SJSA1 (cell line): ENCODE results near the gene PNMA5. TPM values are rescaled to one million over a fixed set of nuclear protein-coding genes. Genes with fewer than 3 reads are reported as not detected.
A peak's percentile ranks its signal among the peaks of the same experiment; 100 is the strongest.

ENCODE experiments used
- DNase-seq, 2 experiments: peaks; one replicate each; pipeline ENCODE4 v3.0.0-alpha.2; 2015 to 2020; ENCODE audit warnings: low spot score in 2 of 2, low read depth in 1 of 2
- H3K27ac ChIP-seq: fragments of 250-450 bp; sonication (Bioruptor Pico); 2 replicates; pipeline ENCODE4 v1.5.1; 2020; ENCODE audit warnings: mild to moderate bottlenecking, moderate library complexity
- H3K27me3 ChIP-seq: fragments of 250-450 bp; sonication (Bioruptor Pico); replicated peaks from 2 replicates; pipeline ENCODE4 v1.5.1; 2020; ENCODE audit warnings: mild to moderate bottlenecking, moderate library complexity
- H3K36me3 ChIP-seq: fragments of 250-450 bp; sonication (Bioruptor Pico); 2 replicates; pipeline ENCODE4 v1.5.1; 2020; ENCODE audit warnings: mild to moderate bottlenecking
- H3K4me1 ChIP-seq: fragments of 250-450 bp; sonication (Bioruptor Pico); replicated peaks from 2 replicates; pipeline ENCODE4 v1.6.1; 2021; ENCODE audit warnings: mild to moderate bottlenecking
- H3K4me3 ChIP-seq: fragments of 250-450 bp; sonication (Bioruptor Pico); 2 replicates; pipeline ENCODE4 v1.5.1; 2020; ENCODE audit warnings: mild to moderate bottlenecking
- H3K9me3 ChIP-seq: fragments of 250-450 bp; sonication (Bioruptor Pico); replicated peaks from 2 replicates; pipeline ENCODE4 v1.5.1; 2020; ENCODE audit warnings: mild to moderate bottlenecking
- total RNA-seq: library from RNA; depleted of rRNA; stranded (reverse); fragments of >200 nt; shearing (Covaris generic); gene quantifications from 2 replicates; pipeline ENCODE4 v1.2.3, GENCODE V29; 2014; rRNA removed

PNMA5 gene
- total RNA-seq, 1 experiment from 2014 or later, result 0.08 TPM

DNA sequence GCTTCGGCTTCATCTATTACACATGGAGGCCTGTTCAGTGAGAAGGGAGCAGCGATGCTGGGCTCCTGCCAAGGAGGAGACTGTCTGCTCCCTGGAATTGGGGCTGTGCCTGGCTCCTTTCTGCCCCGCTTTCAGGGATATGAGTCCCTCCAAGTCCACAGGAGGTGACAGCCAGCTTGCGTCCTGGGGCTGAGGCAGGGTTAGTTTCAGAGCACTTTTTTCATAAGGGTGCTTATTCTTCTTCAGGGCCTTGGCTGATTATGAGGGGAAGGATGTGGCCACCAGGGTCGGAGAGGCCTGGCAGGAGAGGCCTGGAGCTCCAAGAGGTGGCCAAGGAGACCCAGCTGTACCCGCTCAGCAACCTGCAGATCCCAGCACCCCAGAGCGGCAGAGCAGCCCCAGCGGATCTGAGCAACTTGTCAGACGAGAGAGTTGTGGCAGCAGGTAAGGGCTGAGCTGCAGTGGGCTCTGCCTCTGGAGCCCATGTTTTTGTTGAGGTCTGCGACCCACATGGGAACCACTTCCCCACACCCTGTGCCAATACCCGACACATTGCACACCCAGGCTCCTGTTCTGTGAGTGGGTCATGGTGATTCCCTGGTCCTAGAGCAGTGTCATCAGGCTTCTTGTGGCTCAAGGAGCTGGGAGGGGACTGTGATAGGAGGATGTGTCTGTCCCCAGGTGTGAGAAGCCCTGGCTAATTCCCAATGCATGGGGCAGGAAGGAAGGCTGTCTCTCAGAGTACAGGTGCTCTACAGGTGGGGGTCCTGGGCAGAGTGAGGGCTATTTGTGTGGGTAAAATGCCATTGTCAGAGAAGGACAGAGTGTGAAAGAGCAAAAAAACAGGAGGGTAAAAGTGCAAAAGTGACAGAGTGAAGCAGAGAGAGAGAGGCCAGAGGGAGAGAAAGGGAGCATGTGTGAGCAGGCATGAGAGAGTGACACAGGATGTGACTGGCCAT lies 48.6 kb downstream of the PNMA5 start:
- Histone ChIP-seq H3K27me3 (no peaks in the 10 kb centered on the region), H3K27ac (no peak overlapping the region), H3K4me1 (peaks cover 9% of the 10 kb centered on the region), H3K36me3 (no peaks in the 10 kb centered on the region), H3K4me3 (no peak overlapping the region), H3K9me3 (no peaks in the 10 kb centered on the region)
- no peak for DNase-seq

GRCh38 chrX:152943826-152944225 lies 50.1 kb downstream of the PNMA5 start:
- Histone ChIP-seq H3K4me1 (peaks cover 9% of the 10 kb centered on the region), H3K27ac (no peak overlapping the region), H3K9me3 (no peaks in the 10 kb centered on the region), H3K27me3 (no peaks in the 10 kb centered on the region), H3K4me3 (no peak overlapping the region), H3K36me3 (no peaks in the 10 kb centered on the region)
- no peak for DNase-seq

- Histone ChIP-seq H3K27ac (peak overlapping the region; percentile 57), H3K4me3 (peak overlapping the region; percentile 42), H3K4me1 (peaks cover 9% of the 10 kb centered on the region), H3K36me3 (no peaks in the 10 kb centered on the region), H3K27me3 (no peaks in the 10 kb centered on the region), H3K9me3 (no peaks in the 10 kb centered on the region)
- no peak for DNase-seq
Measured at GRCh38 chrX:152942077-152942442, 51.9 kb downstream of the PNMA5 start.

- Histone ChIP-seq H3K36me3 (no peaks in the 10 kb centered on the region), H3K27me3 (no peaks in the 10 kb centered on the region), H3K4me3 (peak overlapping the region; percentile 42), H3K4me1 (peaks cover 9% of the 10 kb centered on the region), H3K9me3 (no peaks in the 10 kb centered on the region), H3K27ac (peak overlapping the region; percentile 57)
- peak; percentile 88 to 89 for DNase-seq
Measured at GRCh38 chrX:152941328-152942076, 52.4 kb downstream of the PNMA5 start.

Other genes with a start within 250 kb of the PNMA5 start
- not detected in 2 replicates for gene MAGEA2, start 240.3 kb downstream of the PNMA5 start, total RNA-seq
- not detected in 2 replicates for gene CSAG3, start 234.9 kb downstream of the PNMA5 start, total RNA-seq
- gene MAGEA6, start 224.4 kb downstream of the PNMA5 start, total RNA-seq, result 0.08 TPM in 1 of 2 replicates, not detected in the other
- 33.8 and 53.2 TPM in 2 replicates for gene CETN2, start 163.4 kb downstream of the PNMA5 start, total RNA-seq
- 6.8 and 12.7 TPM in 2 replicates for gene NSDHL, start 163.1 kb downstream of the PNMA5 start, total RNA-seq
- gene ZNF185, start 96.0 kb downstream of the PNMA5 start, total RNA-seq, result 9.8 and 10.1 TPM in 2 replicates
- not detected in 2 replicates for gene PNMA3, start 62.4 kb upstream of the PNMA5 start, total RNA-seq
- gene PNMA6A, start 78.3 kb upstream of the PNMA5 start, total RNA-seq, result not detected in 2 replicates
- gene MAGEA1, start 185.2 kb upstream of the PNMA5 start, total RNA-seq, result not detected in 2 replicates